Spleen (tissue), 11 donors: ENCODE results near the gene ISG20L2. TPM values are rescaled to one million over a fixed set of nuclear protein-coding genes. Genes with fewer than 3 reads are reported as not detected.

Experiments
- DNase-seq: peaks from one replicate; pipeline ENCODE4 v3.0.0-alpha.2; 2020
- H3K27ac ChIP-seq, 8 donors: fragments of 200-600 bp; sonication (generic) in 7 of 8; 1 replicate in 4 of 8; 2 replicates in 4 of 8; pipeline versions ENCODE4 v1.5.0 to v1.8.0; 2016 to 2021; ENCODE audit warnings: inconsistent platforms in 4 of 8, mild to moderate bottlenecking in 4 of 8, moderate library complexity in 1 of 8
- H3K27me3 ChIP-seq, 7 donors: fragments of 200-600 bp; sonication (generic) in 6 of 7; replicated peaks in 1 of 7; 1 replicate in 4 of 7; 2 replicates in 3 of 7; pipeline versions ENCODE4 v1.5.0 to v1.8.0; 2016 to 2021; ENCODE audit warnings: inconsistent platforms in 3 of 7, mild to moderate bottlenecking in 1 of 7
- H3K36me3 ChIP-seq, 6 donors: fragments of 200-600 bp; sonication (generic) in 5 of 6; 1 replicate in 4 of 6; 2 replicates in 2 of 6; pipeline versions ENCODE4 v1.5.0 to v1.8.0; 2016 to 2021; ENCODE audit warnings: inconsistent platforms in 2 of 6
- H3K4me1 ChIP-seq, 6 donors: fragments of 200-600 bp; sonication (generic) in 5 of 6; 1 replicate in 3 of 6; 2 replicates in 3 of 6; pipeline versions ENCODE4 v1.5.0 to v1.8.0; 2016 to 2021; ENCODE audit warnings: inconsistent platforms in 3 of 6
- H3K4me3 ChIP-seq, 8 donors: fragments of 200-600 bp; sonication (generic) in 7 of 8; 1 replicate in 4 of 8; 2 replicates in 4 of 8; pipeline versions ENCODE4 v1.5.0 to v1.8.0; 2016 to 2021; ENCODE audit warnings: inconsistent platforms in 4 of 8, mild to moderate bottlenecking in 4 of 8, moderate library complexity in 2 of 8
- H3K9me3 ChIP-seq, 8 donors: fragments of 200-600 bp; sonication (generic) in 7 of 8; 1 replicate in 4 of 8; 2 replicates in 4 of 8; pipeline versions ENCODE4 v1.5.0 to v1.8.0; 2016 to 2021; ENCODE audit warnings: inconsistent platforms in 4 of 8
- CTCF ChIP-seq, 11 experiments: fragments of 200-600 bp in 7 of 11; fragments of 450-650 bp in 4 of 11; sonication (generic) in 4 of 11; IDR thresholded peaks in 8 of 11; conservative IDR thresholded peaks in 3 of 11; 1 replicate in 7 of 11; 2 replicates in 4 of 11; pipeline versions ENCODE4 v1.4.0 to v1.8.0; 2016 to 2021; ENCODE audit warnings: antibody characterized with exemption in 11 of 11, inconsistent platforms in 4 of 11, mild to moderate bottlenecking in 1 of 11
- POLR2A ChIP-seq, 3 donors: fragments of 450-650 bp; IDR thresholded peaks; one replicate each; pipeline ENCODE4 v1.5.1; 2017; ENCODE audit warnings: antibody characterized with exemption in 3 of 3, mild to moderate bottlenecking in 1 of 3
- POLR2AphosphoS5 ChIP-seq, 3 donors: sonication (generic); formaldehyde crosslinking; IDR thresholded peaks; one replicate each; pipeline ENCODE4 v1.5.1; 2017; ENCODE audit warnings: antibody characterized with exemption in 3 of 3
- WGBS, 5 donors: extraction: QIAGEN DNeasy Blood & Tissue Kit in 3 of 5; methylation state at CpG; one replicate each; pipeline versions ENCODE4 v1.1.5 to v1.1.7; 2013 to 2018; 5-methylcytosine and 5-hydroxymethylcytosine counted together
- intact Hi-C: fragments of 100-400 bp; cut with DNase I; formaldehyde crosslinking; loops from one replicate; pipeline ENCODE4 v1.15.0; 2023; ENCODE audit warnings: low total_unique reads
- polyA plus RNA-seq, 3 donors: library from polyadenylated mRNA; stranded (reverse); fragments of 200-250 nt; gene quantifications; one replicate each; pipeline ENCODE4 v1.2.1, GENCODE V29; 2013
- total RNA-seq, 7 donors: library from RNA; depleted of rRNA in 3 of 7; stranded (reverse); fragments of >200 nt in 3 of 7; fragmentation: NEBNext Ultra II Directional in 4 of 7; extraction: Animal tissue kit (Norgen Biotek cat#: 25700) in 4 of 7; gene quantifications; one replicate each; pipeline versions ENCODE4 v1.1.0 to v1.2.1, GENCODE V29; 2016 to 2021
- donor health status: healthy with polysubstance abuse.
- donor health status: DM: no; HTN: no; CAD: no; lungs with moderate emphysema.
- donor health status: DM: no; HTN: no; CAD: no.
- donor health status: Bipolar disorder and iron deficiency.
- donor health status: healthy.
- donor health status: DM: no; HTN: no; CAD: no.
- donor health status: DM: yes; HTN: yes; CAD: no.

Gene ISG20L2
- total and polyA plus RNA-seq, 10 donors: 6.6 to 46.7 (median 27.8) TPM

GRCh38 chr1:156750191-156750672 is 21.7 kb upstream of the ISG20L2 start:
- Histone ChIP-seq H3K4me1 (peaks cover 51 to 87% (median 69%) of the 10 kb centered on the region in 6 donors), H3K27ac (peak overlapping the region; percentile 87 to 97 (median 94)), H3K27me3 (no peaks in the 10 kb centered on the region), H3K9me3 (no peaks in the 10 kb centered on the region), H3K36me3 (peaks cover 0 to 4% (median under 1%) of the 10 kb centered on the region in 6 donors), H3K4me3 (peak overlapping the region; percentile 47 to 99 (median 94))
- intact Hi-C loops: no loop called here
- TF ChIP-seq POLR2A (IDR thresholded peaks at IDR 0.05): no peak
- no peak for TF ChIP-seq POLR2AphosphoS5 (IDR thresholded peaks at IDR 0.05)
- TF ChIP-seq CTCF (IDR thresholded peaks at IDR 0.05 in 8 of 11, conservative IDR thresholded peaks at IDR 0.05 in 3 of 11): no peak
- DNase-seq: no peak
- 0 to 2% (median 0%) methylated on average over 5 of the region's 5 CpGs for WGBS, 5 donors

GRCh38 chr1:156749419-156750118 is 21.0 kb upstream of the ISG20L2 start:
- no peaks in the 10 kb centered on the region for H3K9me3 ChIP-seq
- peaks cover 51 to 87% (median 73%) of the 10 kb centered on the region in 6 donors for H3K4me1 ChIP-seq
- intact Hi-C loops: no loop called here
- WGBS, 5 donors: 18 to 28% (median 21%) methylated on average over 6 to 8 of the region's 8 CpGs
- peaks cover 0 to 11% (median 7%) of the 10 kb centered on the region in 6 donors for H3K36me3 ChIP-seq
- H3K4me3 ChIP-seq: peak overlapping the region; percentile 47 to 99 (median 94)
- H3K27me3 ChIP-seq: no peaks in the 10 kb centered on the region
- DNase-seq: no peak
- no peak for TF ChIP-seq CTCF (IDR thresholded peaks at IDR 0.05 in 8 of 11, conservative IDR thresholded peaks at IDR 0.05 in 3 of 11)
- TF ChIP-seq POLR2AphosphoS5 (IDR thresholded peaks at IDR 0.05): no peak
- H3K27ac ChIP-seq: peak overlapping the region; percentile 87 to 97 (median 94)

DNA sequence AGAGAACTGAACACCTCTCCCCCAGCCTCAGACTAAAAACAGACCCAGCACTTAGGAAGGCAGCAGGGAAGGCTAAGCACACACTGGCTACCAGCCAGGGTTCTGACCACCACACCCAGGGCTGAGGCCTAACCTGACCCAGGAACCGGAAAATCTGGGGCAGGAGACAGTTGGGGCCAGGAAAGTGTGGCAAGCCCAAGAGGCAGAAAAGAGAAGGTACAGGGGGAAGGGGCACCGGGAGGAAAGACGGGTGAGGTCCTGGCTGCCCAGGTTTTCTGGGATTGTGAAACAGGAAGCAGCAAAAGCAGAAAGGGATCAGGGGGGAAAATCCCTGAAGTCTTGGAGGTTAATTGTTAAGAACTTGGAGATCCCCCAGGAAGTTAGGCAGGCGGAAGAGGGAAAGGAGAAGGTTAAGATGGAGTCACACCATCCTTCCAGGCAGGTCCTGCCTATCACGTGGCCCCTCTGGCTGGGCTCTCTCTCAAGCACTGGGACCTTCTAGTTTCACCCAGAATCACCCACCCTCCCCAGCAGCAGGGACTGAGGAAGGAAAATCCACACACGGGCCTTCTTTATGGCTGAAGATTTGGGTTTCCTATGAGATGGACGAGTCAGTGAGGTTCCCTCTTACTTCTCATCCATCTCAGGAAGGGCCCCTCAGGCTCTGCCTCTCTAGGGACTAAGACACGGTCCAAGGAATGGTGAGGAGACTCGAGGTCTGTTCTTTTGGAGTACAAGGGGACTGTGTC is 20.3 kb upstream of the ISG20L2 start:
- peaks cover 51 to 87% (median 73%) of the 10 kb centered on the region in 6 donors for H3K4me1 ChIP-seq
- no peaks in the 10 kb centered on the region for H3K9me3 ChIP-seq
- WGBS, 5 donors: 3 to 9% (median 6%) methylated on average over 8 to 9 of the region's 9 CpGs
- TF ChIP-seq CTCF (IDR thresholded peaks at IDR 0.05 in 8 of 11, conservative IDR thresholded peaks at IDR 0.05 in 3 of 11): peak in 1 of 11 experiments; percentile 5
- peak in 2 of 3 donors; percentile 50 to 58 for TF ChIP-seq POLR2AphosphoS5 (IDR thresholded peaks at IDR 0.05)
- no peak for TF ChIP-seq POLR2A (IDR thresholded peaks at IDR 0.05)
- intact Hi-C loops: no loop called here
- H3K27me3 ChIP-seq: no peaks in the 10 kb centered on the region
- H3K36me3 ChIP-seq: peaks cover 0 to 18% (median 14%) of the 10 kb centered on the region in 6 donors
- peak overlapping the region; percentile 87 to 97 (median 94) for H3K27ac ChIP-seq
- peak overlapping the region in 7 of 8 donors; percentile 84 to 99 (median 95) for H3K4me3 ChIP-seq
- no peak for DNase-seq
